ENCODE results near the gene PRMT7.

PRMT7 gene

DNA sequence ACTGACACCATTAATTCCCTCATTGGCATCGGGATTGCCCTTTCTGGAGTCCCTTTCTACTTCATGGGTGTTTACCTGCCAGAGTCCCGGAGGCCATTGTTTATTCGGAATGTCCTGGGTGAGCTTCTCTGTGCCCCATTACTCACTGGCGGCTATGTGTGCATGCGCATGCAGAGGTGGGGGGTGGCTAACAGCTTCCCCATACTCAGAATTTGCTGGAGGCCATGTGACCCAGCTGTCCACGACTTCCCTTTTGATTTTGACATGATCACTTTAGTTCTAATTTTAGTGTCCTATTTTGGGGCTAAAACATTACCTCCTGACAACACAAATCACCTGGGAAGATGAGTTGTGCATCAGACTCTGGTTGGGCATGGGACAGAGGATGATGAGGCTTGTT, 14.1 kb upstream of the PRMT7 start:
- Histone ChIP-seq H3K79me2 (ENCODE audit: control insufficient read depth, insufficient read depth, low read length) (no peaks in the 10 kb centered on the region), H2AK5ac (ENCODE audit: low read length) (no peak overlapping the region), H3K56ac (ENCODE audit: low read length) (no peak overlapping the region), H3K4me2 (ENCODE audit: low read length) (no peak overlapping the region), H2BK15ac (replicated peaks; ENCODE audit: low read depth) (no peak overlapping the region), H2BK5ac (ENCODE audit: low read length) (no peak overlapping the region), H3K4ac (ENCODE audit: low read depth, low read length) (no peak overlapping the region), H3K27me3 (ENCODE audit: insufficient read depth, low read length, poor library complexity) (no peaks in the 10 kb centered on the region), H4K8ac (ENCODE audit: low read depth, low read length) (no peak overlapping the region), H4K5ac (ENCODE audit: low read length) (no peak overlapping the region), H3K27ac (ENCODE audit: low read depth, low read length) (no peak overlapping the region), H3K18ac (ENCODE audit: low read length) (no peak overlapping the region), H3K4me3 (ENCODE audit: low read length) (no peak overlapping the region), H2BK120ac (ENCODE audit: low read depth, low read length) (no peak overlapping the region), H3K36me3 (ENCODE audit: control insufficient read depth, insufficient read depth, low read length) (peaks cover 24% of the 10 kb centered on the region), H3K9ac (ENCODE audit: low read length) (no peak overlapping the region), H3K4me1 (ENCODE audit: control insufficient read depth, low read depth, low read length) (no peaks in the 10 kb centered on the region), H3K79me1 (ENCODE audit: low read length) (no peaks in the 10 kb centered on the region), H3K23ac (ENCODE audit: low read length) (no peak overlapping the region)
- WGBS (ENCODE audit: extremely low coverage, insufficient coverage, low lambda C conversion rate): no CpG with 5 or more reads among the region's 6 CpGs
- no peak for DNase-seq

DNA sequence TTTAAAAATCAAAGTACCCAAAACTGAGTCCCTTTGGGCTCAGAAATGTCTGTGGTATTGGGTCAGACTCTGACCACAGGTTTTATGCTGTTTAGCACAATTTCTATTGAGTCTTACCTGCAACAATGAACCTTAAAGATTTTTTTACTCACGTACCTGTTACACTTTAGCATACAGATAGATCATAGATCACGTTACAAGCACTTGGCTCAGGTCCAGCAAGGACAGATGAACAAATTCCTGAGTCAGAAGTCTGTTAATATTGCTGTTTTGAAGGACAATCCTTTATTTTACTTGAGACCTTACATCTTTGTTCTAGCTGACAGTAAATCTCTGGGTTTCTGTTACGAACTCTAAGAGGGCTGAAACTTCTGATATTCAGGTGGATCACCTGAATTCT, 12.9 kb upstream of the PRMT7 start:
- H3K36me3 ChIP-seq (ENCODE audit: control insufficient read depth, insufficient read depth, low read length): peaks cover 23% of the 10 kb centered on the region
- H3K4me1 ChIP-seq (ENCODE audit: control insufficient read depth, low read depth, low read length): no peaks in the 10 kb centered on the region
- no peak overlapping the region for H2BK15ac ChIP-seq (replicated peaks; ENCODE audit: low read depth)
- H3K4me3 ChIP-seq (ENCODE audit: low read length): no peak overlapping the region
- no peaks in the 10 kb centered on the region for H3K79me2 ChIP-seq (ENCODE audit: control insufficient read depth, insufficient read depth, low read length)
- H4K5ac ChIP-seq (ENCODE audit: low read length): no peak overlapping the region
- H4K8ac ChIP-seq (ENCODE audit: low read depth, low read length): no peak overlapping the region
- WGBS (ENCODE audit: extremely low coverage, insufficient coverage, low lambda C conversion rate): no CpG with 5 or more reads among the region's 3 CpGs
- H3K9ac ChIP-seq (ENCODE audit: low read length): no peak overlapping the region
- H3K27me3 ChIP-seq (ENCODE audit: insufficient read depth, low read length, poor library complexity): no peaks in the 10 kb centered on the region
- H3K27ac ChIP-seq (ENCODE audit: low read depth, low read length): no peak overlapping the region
- no peak overlapping the region for H2BK120ac ChIP-seq (ENCODE audit: low read depth, low read length)
- H3K4me2 ChIP-seq (ENCODE audit: low read length): no peak overlapping the region
- no peaks in the 10 kb centered on the region for H3K79me1 ChIP-seq (ENCODE audit: low read length)
- H2AK5ac ChIP-seq (ENCODE audit: low read length): no peak overlapping the region
- no peak overlapping the region for H3K18ac ChIP-seq (ENCODE audit: low read length)
- H2BK5ac ChIP-seq (ENCODE audit: low read length): no peak overlapping the region
- no peak overlapping the region for H3K56ac ChIP-seq (ENCODE audit: low read length)
- no peak overlapping the region for H3K4ac ChIP-seq (ENCODE audit: low read depth, low read length)
- no peak for DNase-seq
- no peak overlapping the region for H3K23ac ChIP-seq (ENCODE audit: low read length)

DNA sequence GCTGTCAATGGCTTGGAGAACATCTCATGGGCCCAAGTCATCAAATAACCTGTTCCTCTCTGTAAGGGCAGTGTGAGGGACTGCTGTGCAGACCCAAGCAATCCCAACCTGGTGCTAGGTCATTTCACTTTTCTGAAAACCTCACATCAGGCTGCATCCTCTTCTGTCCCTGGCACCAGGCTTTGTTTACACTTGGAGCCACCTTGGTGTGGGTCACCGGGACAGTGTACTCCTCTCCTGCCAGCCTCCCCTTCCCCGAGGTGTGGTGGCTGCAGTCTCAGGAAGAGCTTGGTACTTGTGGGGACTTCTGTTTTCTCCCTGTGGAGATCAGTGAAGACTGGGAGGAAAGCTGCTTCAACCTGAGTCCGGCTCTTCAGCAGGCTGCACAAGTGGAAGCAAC, 12.5 kb upstream of the PRMT7 start:
- H3K36me3 ChIP-seq (ENCODE audit: control insufficient read depth, insufficient read depth, low read length): peaks cover 23% of the 10 kb centered on the region
- H2BK5ac ChIP-seq (ENCODE audit: low read length): no peak overlapping the region
- no peak overlapping the region for H3K27ac ChIP-seq (ENCODE audit: low read depth, low read length)
- H3K27me3 ChIP-seq (ENCODE audit: insufficient read depth, low read length, poor library complexity): no peaks in the 10 kb centered on the region
- no peak overlapping the region for H3K56ac ChIP-seq (ENCODE audit: low read length)
- H3K79me2 ChIP-seq (ENCODE audit: control insufficient read depth, insufficient read depth, low read length): no peaks in the 10 kb centered on the region
- H4K5ac ChIP-seq (ENCODE audit: low read length): no peak overlapping the region
- no peak for DNase-seq
- no peak overlapping the region for H3K9ac ChIP-seq (ENCODE audit: low read length)
- H3K4me1 ChIP-seq (ENCODE audit: control insufficient read depth, low read depth, low read length): no peaks in the 10 kb centered on the region
- H2BK120ac ChIP-seq (ENCODE audit: low read depth, low read length): no peak overlapping the region
- H3K4ac ChIP-seq (ENCODE audit: low read depth, low read length): no peak overlapping the region
- H3K79me1 ChIP-seq (ENCODE audit: low read length): no peaks in the 10 kb centered on the region
- no peak overlapping the region for H3K18ac ChIP-seq (ENCODE audit: low read length)
- WGBS (ENCODE audit: extremely low coverage, insufficient coverage, low lambda C conversion rate): no CpG with 5 or more reads among the region's 3 CpGs
- H2BK15ac ChIP-seq (replicated peaks; ENCODE audit: low read depth): no peak overlapping the region
- H3K4me2 ChIP-seq (ENCODE audit: low read length): no peak overlapping the region
- no peak overlapping the region for H2AK5ac ChIP-seq (ENCODE audit: low read length)
- no peak overlapping the region for H3K4me3 ChIP-seq (ENCODE audit: low read length)
- no peak overlapping the region for H4K8ac ChIP-seq (ENCODE audit: low read depth, low read length)
- no peak overlapping the region for H3K23ac ChIP-seq (ENCODE audit: low read length)

DNA sequence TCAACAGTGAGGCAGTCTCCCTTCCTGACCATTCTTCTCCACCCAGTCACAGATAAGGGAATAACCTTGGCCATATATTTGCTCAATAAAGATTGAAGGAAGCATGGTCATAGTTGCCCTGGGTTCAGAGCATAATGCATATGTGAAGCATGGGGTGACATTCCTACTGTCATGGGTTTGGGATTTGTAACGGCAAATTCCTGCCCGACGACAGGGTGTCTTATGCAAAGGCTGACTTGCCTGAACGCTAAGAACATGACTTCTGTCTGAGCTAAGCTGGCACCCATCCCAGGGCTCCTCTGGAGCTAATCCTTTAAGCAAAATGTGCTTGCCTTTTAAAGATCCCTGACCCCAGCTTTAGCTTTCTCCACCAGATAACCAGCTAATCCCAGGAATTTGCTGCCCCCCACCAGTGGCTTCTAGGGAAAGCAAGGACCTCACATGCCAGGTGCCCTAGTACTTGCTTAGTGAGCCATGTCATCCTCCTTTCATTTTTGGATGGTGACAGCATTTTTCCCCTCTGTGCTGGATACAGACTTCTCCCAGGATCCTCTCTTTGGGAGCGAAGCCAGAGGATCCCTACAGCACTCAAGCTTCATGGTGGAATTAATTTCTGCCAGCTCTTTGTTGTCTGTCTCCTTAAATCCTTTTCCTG, 11.8 kb upstream of the PRMT7 start:
- Histone ChIP-seq H3K79me2 (ENCODE audit: control insufficient read depth, insufficient read depth, low read length) (no peaks in the 10 kb centered on the region), H3K4me3 (ENCODE audit: low read length) (no peak overlapping the region), H3K4me2 (ENCODE audit: low read length) (no peak overlapping the region), H2BK15ac (replicated peaks; ENCODE audit: low read depth) (no peak overlapping the region), H2AK5ac (ENCODE audit: low read length) (no peak overlapping the region), H2BK120ac (ENCODE audit: low read depth, low read length) (no peak overlapping the region), H3K18ac (ENCODE audit: low read length) (no peak overlapping the region), H4K5ac (ENCODE audit: low read length) (no peak overlapping the region), H2BK5ac (ENCODE audit: low read length) (no peak overlapping the region), H3K27ac (ENCODE audit: low read depth, low read length) (no peak overlapping the region), H3K27me3 (ENCODE audit: insufficient read depth, low read length, poor library complexity) (no peaks in the 10 kb centered on the region), H3K4ac (ENCODE audit: low read depth, low read length) (no peak overlapping the region), H3K56ac (ENCODE audit: low read length) (no peak overlapping the region), H3K23ac (ENCODE audit: low read length) (no peak overlapping the region), H4K8ac (ENCODE audit: low read depth, low read length) (no peak overlapping the region), H3K9ac (ENCODE audit: low read length) (no peak overlapping the region), H3K36me3 (ENCODE audit: control insufficient read depth, insufficient read depth, low read length) (peaks cover 21% of the 10 kb centered on the region), H3K4me1 (ENCODE audit: control insufficient read depth, low read depth, low read length) (no peaks in the 10 kb centered on the region), H3K79me1 (ENCODE audit: low read length) (no peaks in the 10 kb centered on the region)
- no CpG with 5 or more reads among the region's 5 CpGs for WGBS (ENCODE audit: extremely low coverage, insufficient coverage, low lambda C conversion rate)
- DNase-seq: peak; percentile 37

DNA sequence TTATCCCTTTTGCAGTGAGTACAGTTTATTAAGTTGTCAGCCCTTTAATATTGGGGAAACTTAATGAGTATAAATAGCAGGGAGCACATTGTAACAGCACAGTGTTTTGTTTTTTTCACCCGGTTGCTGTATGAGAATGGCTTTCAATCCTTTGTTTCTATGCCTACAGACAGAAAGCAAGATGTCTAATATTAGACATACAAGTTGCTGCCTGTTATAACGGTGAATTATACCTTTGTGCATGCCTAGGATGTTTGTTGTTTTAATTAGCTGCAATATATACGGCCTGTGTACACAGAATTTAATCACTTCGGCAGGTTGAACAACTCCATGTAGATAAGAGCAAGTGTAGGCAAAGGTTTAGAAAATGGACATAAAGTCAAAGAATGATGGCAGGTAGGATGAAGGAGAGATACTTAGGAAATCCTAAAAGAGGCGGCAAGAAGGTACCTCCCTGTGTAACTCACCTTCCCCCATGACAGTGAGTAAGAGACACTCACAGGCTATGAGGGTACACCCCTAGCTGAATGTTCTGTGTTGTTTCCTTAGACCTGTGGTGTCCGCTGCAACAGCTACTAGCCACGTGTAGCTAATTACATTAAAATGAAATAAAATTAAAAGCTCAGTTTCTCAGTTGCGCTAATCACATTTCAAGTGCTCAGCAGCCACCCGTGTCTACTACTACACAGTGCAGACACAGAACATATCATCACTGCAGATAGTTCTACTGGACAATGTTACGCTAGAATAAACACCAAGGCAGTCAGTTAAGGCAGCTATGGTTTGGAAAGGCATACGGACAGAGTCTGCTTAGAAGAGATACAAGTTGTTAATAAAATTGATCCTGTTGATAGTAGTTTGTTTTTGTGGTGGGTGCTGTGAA, 11.0 kb upstream of the PRMT7 start:
- no peak overlapping the region for H2AK5ac ChIP-seq (ENCODE audit: low read length)
- no peak for DNase-seq
- H2BK15ac ChIP-seq (replicated peaks; ENCODE audit: low read depth): no peak overlapping the region
- H3K79me1 ChIP-seq (ENCODE audit: low read length): no peaks in the 10 kb centered on the region
- H2BK5ac ChIP-seq (ENCODE audit: low read length): no peak overlapping the region
- H3K36me3 ChIP-seq (ENCODE audit: control insufficient read depth, insufficient read depth, low read length): peaks cover 18% of the 10 kb centered on the region
- H3K27me3 ChIP-seq (ENCODE audit: insufficient read depth, low read length, poor library complexity): no peaks in the 10 kb centered on the region
- H4K8ac ChIP-seq (ENCODE audit: low read depth, low read length): no peak overlapping the region
- WGBS (ENCODE audit: extremely low coverage, insufficient coverage, low lambda C conversion rate): no CpG with 5 or more reads among the region's 11 CpGs
- no peak overlapping the region for H3K9ac ChIP-seq (ENCODE audit: low read length)
- no peak overlapping the region for H3K27ac ChIP-seq (ENCODE audit: low read depth, low read length)
- H3K56ac ChIP-seq (ENCODE audit: low read length): no peak overlapping the region
- no peak overlapping the region for H3K4me3 ChIP-seq (ENCODE audit: low read length)
- no peak overlapping the region for H3K4me2 ChIP-seq (ENCODE audit: low read length)
- H3K4me1 ChIP-seq (ENCODE audit: control insufficient read depth, low read depth, low read length): no peaks in the 10 kb centered on the region
- H3K18ac ChIP-seq (ENCODE audit: low read length): no peak overlapping the region
- no peak overlapping the region for H3K23ac ChIP-seq (ENCODE audit: low read length)
- H3K79me2 ChIP-seq (ENCODE audit: control insufficient read depth, insufficient read depth, low read length): no peaks in the 10 kb centered on the region
- no peak overlapping the region for H3K4ac ChIP-seq (ENCODE audit: low read depth, low read length)
- H2BK120ac ChIP-seq (ENCODE audit: low read depth, low read length): no peak overlapping the region
- H4K5ac ChIP-seq (ENCODE audit: low read length): no peak overlapping the region

Measured in mesendoderm (in vitro differentiated cells).